ENCODE data around the gene C2CD4C. TPM values are rescaled to one million over a fixed set of nuclear protein-coding genes. Genes with fewer than 3 reads are reported as not detected.

The C2CD4C gene
- total and polyA plus RNA-seq, 10 of the 15 experiments (the other 5 are each of a cell fraction or from before 2014, with no cell fraction given): not detected

- Histone ChIP-seq H3K27me3 (replicated peaks in 1 of 2; ENCODE audit: control insufficient read depth in 2 of 2, insufficient read depth in 2 of 2, low read length in 1 of 2) (no peaks in the 10 kb centered on the region), H3K79me2 (ENCODE audit: control insufficient read depth, insufficient read depth, low read length) (no peaks in the 10 kb centered on the region), H2AFZ (ENCODE audit: control insufficient read depth, low read depth, low read length) (no peak overlapping the region), H3K36me3 (ENCODE audit: control insufficient read depth in 2 of 2, insufficient read depth in 2 of 2, low read length in 1 of 2) (no peaks in the 10 kb centered on the region), H3K4me2 (ENCODE audit: control insufficient read depth, insufficient read depth) (no peak overlapping the region), H3K4me1 (ENCODE audit: control insufficient read depth, insufficient read depth, low read length) (no peaks in the 10 kb centered on the region), H3K9ac (ENCODE audit: control insufficient read depth, insufficient read depth, low read length) (no peak overlapping the region), H4K20me1 (ENCODE audit: control insufficient read depth, insufficient read depth) (no peaks in the 10 kb centered on the region), H3K27ac (ENCODE audit: control insufficient read depth, insufficient read depth) (no peak overlapping the region), H3K9me3 (replicated peaks; ENCODE audit: control insufficient read depth, insufficient read depth, low read length) (no peaks in the 10 kb centered on the region; the same call in 2 of the 3 replicates), H3K4me3 (no peak overlapping the region)
- POLR2A ChIA-PET: no interaction called here
- CTCF ChIA-PET: no interaction called here
- DNase-seq (ENCODE audit: low read depth, low spot score) (no peak), FAIRE-seq (no peak), ATAC-seq (no peak)
- in situ Hi-C loops (cut with MboI): no loop called here
- intact Hi-C loops (cut with micrococcal nuclease; ENCODE audit: unreplicated experiment): no loop called here
- 32% methylated on average over 28 of the region's 31 CpGs for WGBS (ENCODE audit: insufficient coverage, insufficient replicate concordance, low lambda C conversion rate, missing lambda C conversion rate)
- SMC1A ChIA-PET (ENCODE audit: uncharacterized antibody, unreplicated experiment): no interaction called here
- BruUV-seq (replicated peaks): no TSS peak
- RAD21 ChIA-PET (ENCODE audit: unreplicated experiment): interaction anchor here (1.0 kb wide), 1 partner anchor 12 kb away, joined by 3 read pairs; no protein-coding TSS in a partner anchor
- no peak for TF ChIP-seq ETV6 (conservative IDR thresholded peaks at IDR 0.05 in 1 of 2, IDR thresholded peaks at IDR 0.05 in 1 of 2; ENCODE audit: borderline replicate concordance in 1 of 2, low read depth in 1 of 2)
- no peak for TF ChIP-seq SUZ12 (IDR thresholded peaks at IDR 0.05; ENCODE audit: unreplicated experiment)
- TF ChIP-seq BCLAF1 (IDR thresholded peaks at IDR 0.05): no peak
- no peak for TF ChIP-seq ZNF687 (IDR thresholded peaks at IDR 0.05)
- TF ChIP-seq CBX3 (IDR thresholded peaks at IDR 0.05; ENCODE audit: borderline replicate concordance, low read depth): no peak
- TF ChIP-seq PKNOX1 (IDR thresholded peaks at IDR 0.05): no peak
- TF ChIP-seq RELA (IDR thresholded peaks at IDR 0.05; ENCODE audit: borderline replicate concordance, partially characterized antibody): no peak
- TF ChIP-seq SPI1 (IDR thresholded peaks at IDR 0.05; ENCODE audit: borderline replicate concordance, insufficient read depth, low read depth, low read length): no peak
- no peak for TF ChIP-seq NR2C2 (IDR thresholded peaks at IDR 0.05; ENCODE audit: borderline replicate concordance, control insufficient read depth, insufficient read length, low read depth)
- no peak for TF ChIP-seq ATF7 (IDR thresholded peaks at IDR 0.05; ENCODE audit: low read depth)
- no peak for TF ChIP-seq E2F4 (IDR thresholded peaks at IDR 0.05; ENCODE audit: low read depth, low read length)
- no peak for TF ChIP-seq KAT2A (conservative IDR thresholded peaks at IDR 0.05; ENCODE audit: control insufficient read depth, low read depth, low read length)
- no peak for TF ChIP-seq FOS (IDR thresholded peaks at IDR 0.05; ENCODE audit: borderline replicate concordance, extremely low read depth, insufficient read length)
- no peak for TF ChIP-seq STAT3 (IDR thresholded peaks at IDR 0.05; ENCODE audit: low read depth, low read length)
Measured at GRCh38 chr19:447816-448560, 39.0 kb upstream of the C2CD4C start.
